Cardiac fibroblast (primary cell): ENCODE results near the gene TJP2.

Experiments used
- DNase-seq, 2 donors: peaks; one replicate each; pipeline versions ENCODE4 v3.0.0 to v3.0.0-alpha.2; 2010; ENCODE audit warnings: low read depth in 2 of 2
- H3K4me3 ChIP-seq, 2 donors: replicated peaks in 1 of 2; 1 replicate in 1 of 2; 2 replicates in 1 of 2; pipeline ENCODE4 v1.5.1; 2011; ENCODE audit warnings: low read depth in 2 of 2, low read length in 2 of 2, mild to moderate bottlenecking in 2 of 2, moderate library complexity in 1 of 2
- CTCF ChIP-seq: IDR thresholded peaks from one replicate; pipeline ENCODE4 v1.5.1; 2011; ENCODE audit warnings: low read depth, mild to moderate bottlenecking, low read length, inconsistent platforms

The TJP2 gene

GRCh38 chr9:69261636-69262035, 87.6 kb downstream of the TJP2 start:
- no peak for DNase-seq
- H3K4me3 ChIP-seq, result no peak overlapping the region
- no peak for TF ChIP-seq CTCF

- peak in 1 of 2 donors; percentile 10 for DNase-seq
- no peak for TF ChIP-seq CTCF
- H3K4me3 ChIP-seq, result no peak overlapping the region
Measured at GRCh38 chr9:69264526-69264925, 90.4 kb downstream of the TJP2 start.

- DNase-seq, result peak; percentile 15 to 55
- no peak overlapping the region for H3K4me3 ChIP-seq
- no peak for TF ChIP-seq CTCF
Measured at GRCh38 chr9:69265891-69266290, 91.8 kb downstream of the TJP2 start.

- no peak for TF ChIP-seq CTCF
- no peak overlapping the region for H3K4me3 ChIP-seq
- no peak for DNase-seq
Measured at GRCh38 chr9:69272212-69272611, 98.1 kb downstream of the TJP2 start.

- no peak for DNase-seq
- TF ChIP-seq CTCF, result no peak
- H3K4me3 ChIP-seq, result no peak overlapping the region
Measured at GRCh38 chr9:69273161-69273560, 99.1 kb downstream of the TJP2 start.

GRCh38 chr9:69276775-69277174, 102.7 kb downstream of the TJP2 start:
- no peak overlapping the region for H3K4me3 ChIP-seq
- no peak for TF ChIP-seq CTCF
- peak in 1 of 2 donors; percentile 69 for DNase-seq

GRCh38 chr9:69279084-69279731, 105.1 kb downstream of the TJP2 start:
- no peak for TF ChIP-seq CTCF

More at GRCh38 chr9:69279084-69279731, 105.1 kb downstream of the TJP2 start:
- H3K4me3 ChIP-seq, result no peak overlapping the region
- DNase-seq, result no peak
